DND-41 (cell line): ENCODE results near the gene MRPS27.

Experiments used
- EZH2 ChIP-seq: IDR thresholded peaks from 3 replicates; pipeline ENCODE4 v1.6.1; 2012; ENCODE audit warnings: borderline replicate concordance, low read depth, mild to moderate bottlenecking, moderate library complexity, low read length, inconsistent platforms; ENCODE audit not compliant: severe bottlenecking
- TF ChIP-seq, protein P1 (sequence below): IDR thresholded peaks from 2 replicates; pipeline ENCODE4 v1.5.1; 2012; ENCODE audit warnings: borderline replicate concordance, low read length, moderate library complexity, mild to moderate bottlenecking; ENCODE audit not compliant: poor library complexity, severe bottlenecking; ENCODE audit errors: extremely low read depth

- TF ChIP-seq, protein P1, sequence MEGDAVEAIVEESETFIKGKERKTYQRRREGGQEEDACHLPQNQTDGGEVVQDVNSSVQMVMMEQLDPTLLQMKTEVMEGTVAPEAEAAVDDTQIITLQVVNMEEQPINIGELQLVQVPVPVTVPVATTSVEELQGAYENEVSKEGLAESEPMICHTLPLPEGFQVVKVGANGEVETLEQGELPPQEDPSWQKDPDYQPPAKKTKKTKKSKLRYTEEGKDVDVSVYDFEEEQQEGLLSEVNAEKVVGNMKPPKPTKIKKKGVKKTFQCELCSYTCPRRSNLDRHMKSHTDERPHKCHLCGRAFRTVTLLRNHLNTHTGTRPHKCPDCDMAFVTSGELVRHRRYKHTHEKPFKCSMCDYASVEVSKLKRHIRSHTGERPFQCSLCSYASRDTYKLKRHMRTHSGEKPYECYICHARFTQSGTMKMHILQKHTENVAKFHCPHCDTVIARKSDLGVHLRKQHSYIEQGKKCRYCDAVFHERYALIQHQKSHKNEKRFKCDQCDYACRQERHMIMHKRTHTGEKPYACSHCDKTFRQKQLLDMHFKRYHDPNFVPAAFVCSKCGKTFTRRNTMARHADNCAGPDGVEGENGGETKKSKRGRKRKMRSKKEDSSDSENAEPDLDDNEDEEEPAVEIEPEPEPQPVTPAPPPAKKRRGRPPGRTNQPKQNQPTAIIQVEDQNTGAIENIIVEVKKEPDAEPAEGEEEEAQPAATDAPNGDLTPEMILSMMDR = no peak
- no peak for TF ChIP-seq EZH2
Observed at GRCh38 chr5:72292411-72292810, 27.6 kb downstream of the MRPS27 start.
